Stomach (tissue), 19 donors: ENCODE measurements around the gene ZNF350. TPM values are rescaled to one million over a fixed set of nuclear protein-coding genes. Genes with fewer than 3 reads are reported as not detected.

ENCODE experiments used
- DNase-seq, 2 donors: peaks; one replicate each; pipeline versions ENCODE4 v3.0.0 to v3.0.0-alpha.2; 2013 to 2019
- H3K27ac ChIP-seq, 5 donors: fragments of 200-600 bp in 4 of 5; sonication (generic) in 4 of 5; one replicate each; pipeline ENCODE4 v1.5.1; 2013 to 2019; ENCODE audit warnings: mild to moderate bottlenecking in 1 of 5, moderate library complexity in 1 of 5
- H3K27me3 ChIP-seq, 3 donors: fragments of 200-600 bp; sonication (generic); one replicate each; pipeline ENCODE4 v1.5.1; 2017 to 2019; ENCODE audit warnings: mixed run types in 1 of 3
- H3K36me3 ChIP-seq, 4 donors: fragments of 200-600 bp; sonication (generic); 1 replicate in 3 of 4; 2 replicates in 1 of 4; pipeline ENCODE4 v1.5.1; 2016 to 2019
- H3K4me1 ChIP-seq, 4 donors: fragments of 200-600 bp; sonication (generic); one replicate each; pipeline ENCODE4 v1.5.1; 2016 to 2019
- H3K4me3 ChIP-seq, 4 donors: fragments of 200-600 bp; sonication (generic) in 3 of 4; one replicate each; pipeline ENCODE4 v1.5.1; 2016 to 2019; ENCODE audit warnings: mild to moderate bottlenecking in 1 of 4
- H3K9me3 ChIP-seq, 4 donors: fragments of 200-600 bp; sonication (generic); one replicate each; pipeline ENCODE4 v1.5.1; 2016 to 2019
- CTCF ChIP-seq, 7 experiments: fragments of 450-650 bp in 4 of 7; fragments of 200-600 bp in 3 of 7; sonication (generic) in 3 of 7; IDR thresholded peaks; one replicate each; pipeline ENCODE4 v1.5.1; 2016 to 2019; ENCODE audit warnings: antibody characterized with exemption in 7 of 7, control low read depth in 2 of 7, mild to moderate bottlenecking in 1 of 7
- EP300 ChIP-seq: sonication (generic); formaldehyde crosslinking; IDR thresholded peaks from one replicate; pipeline ENCODE4 v1.6.1; 2017; ENCODE audit warnings: antibody characterized with exemption
- POLR2A ChIP-seq, 4 donors: fragments of 450-650 bp; IDR thresholded peaks; one replicate each; pipeline ENCODE4 v1.6.1; 2016; ENCODE audit warnings: antibody characterized with exemption in 4 of 4, control low read depth in 2 of 4, mild to moderate bottlenecking in 1 of 4, moderate library complexity in 1 of 4
- POLR2AphosphoS5 ChIP-seq, 3 donors: sonication (generic); formaldehyde crosslinking; IDR thresholded peaks; one replicate each; pipeline ENCODE4 v1.6.1; 2016; ENCODE audit warnings: antibody characterized with exemption in 3 of 3
- WGBS, 5 donors: extraction: QIAGEN DNeasy Blood & Tissue Kit in 3 of 5; methylation state at CpG; one replicate each; pipeline versions ENCODE4 v1.1.5 to v1.1.7; 2013 to 2018; 5-methylcytosine and 5-hydroxymethylcytosine counted together
- intact Hi-C: fragments of 100-400 bp; cut with DNase I; formaldehyde crosslinking; loops from one replicate; pipeline ENCODE4 v1.15.1; 2023; ENCODE audit warnings: low total_unique reads
- long read RNA-seq, 10 donors: transcript quantifications; one replicate each; lab custom pipeline, GENCODE V29; 2026
- polyA plus RNA-seq, 3 donors: library from polyadenylated mRNA; stranded (reverse); fragments of 200-250 nt; gene quantifications; one replicate each; pipeline ENCODE4 v1.2.3, GENCODE V29; 2013
- total RNA-seq, 5 donors: library from RNA; depleted of rRNA; stranded (reverse); fragments of >200 nt; gene quantifications; one replicate each; pipeline versions ENCODE4 v1.1.0 to v1.2.3, GENCODE V29; 2014 to 2016
- donor health status: healthy with polysubstance abuse.
- donor health status: Bipolar disorder and iron deficiency.
- donor health status: healthy.

Gene ZNF350
- total RNA-seq (100 to 1,000 TPM in 1 of 5 donors, 10 to 100 TPM in 2, 1 to 10 TPM in 1, under 1 TPM in 1; 0.58 to 149 (median 24.2) TPM), polyA plus RNA-seq (10 to 100 TPM in 1 of 3 donors, 1 to 10 TPM in 2; 4.1 to 10.2 (median 6.1) TPM)
- long read RNA-seq, donor 1, partial matches to known transcripts: 0 of 2 reads
- long read RNA-seq, donor 1, other reads (novel, unspliced or antisense): 0 of 2 reads
- long read RNA-seq, donor 2, partial matches to known transcripts: 0 of 2 reads
- long read RNA-seq, donor 2, other reads (novel, unspliced or antisense): 0 of 2 reads
- long read RNA-seq, donor 3, partial matches to known transcripts: 0 of 3 reads
- long read RNA-seq, donor 3, other reads (novel, unspliced or antisense): 0 of 3 reads
- long read RNA-seq, donor 4: 0 reads
- long read RNA-seq, donor 5, partial matches to known transcripts: 0 of 3 reads
- long read RNA-seq, donor 5, other reads (novel, unspliced or antisense): 0 of 3 reads
- long read RNA-seq, donor 6, transcript ZNF350-201 (5 exons, 2,338 nt): major isoform, 5 of 6 reads
- long read RNA-seq, donor 6, partial matches to known transcripts: 0 of 6 reads
- long read RNA-seq, donor 6, other reads (novel, unspliced or antisense): 0 of 6 reads
- long read RNA-seq, donor 7, partial matches to known transcripts: 0 of 2 reads
- long read RNA-seq, donor 7, other reads (novel, unspliced or antisense): 0 of 2 reads
- long read RNA-seq, donor 8, partial matches to known transcripts: 0 of 1 reads
- long read RNA-seq, donor 8, other reads (novel, unspliced or antisense): 0 of 1 reads
- long read RNA-seq, donor 9, partial matches to known transcripts: 0 of 3 reads
- long read RNA-seq, donor 9, other reads (novel, unspliced or antisense): 0 of 3 reads
- long read RNA-seq, donor 10, partial matches to known transcripts: 0 of 1 reads
- long read RNA-seq, donor 10, other reads (novel, unspliced or antisense): 0 of 1 reads

DNA sequence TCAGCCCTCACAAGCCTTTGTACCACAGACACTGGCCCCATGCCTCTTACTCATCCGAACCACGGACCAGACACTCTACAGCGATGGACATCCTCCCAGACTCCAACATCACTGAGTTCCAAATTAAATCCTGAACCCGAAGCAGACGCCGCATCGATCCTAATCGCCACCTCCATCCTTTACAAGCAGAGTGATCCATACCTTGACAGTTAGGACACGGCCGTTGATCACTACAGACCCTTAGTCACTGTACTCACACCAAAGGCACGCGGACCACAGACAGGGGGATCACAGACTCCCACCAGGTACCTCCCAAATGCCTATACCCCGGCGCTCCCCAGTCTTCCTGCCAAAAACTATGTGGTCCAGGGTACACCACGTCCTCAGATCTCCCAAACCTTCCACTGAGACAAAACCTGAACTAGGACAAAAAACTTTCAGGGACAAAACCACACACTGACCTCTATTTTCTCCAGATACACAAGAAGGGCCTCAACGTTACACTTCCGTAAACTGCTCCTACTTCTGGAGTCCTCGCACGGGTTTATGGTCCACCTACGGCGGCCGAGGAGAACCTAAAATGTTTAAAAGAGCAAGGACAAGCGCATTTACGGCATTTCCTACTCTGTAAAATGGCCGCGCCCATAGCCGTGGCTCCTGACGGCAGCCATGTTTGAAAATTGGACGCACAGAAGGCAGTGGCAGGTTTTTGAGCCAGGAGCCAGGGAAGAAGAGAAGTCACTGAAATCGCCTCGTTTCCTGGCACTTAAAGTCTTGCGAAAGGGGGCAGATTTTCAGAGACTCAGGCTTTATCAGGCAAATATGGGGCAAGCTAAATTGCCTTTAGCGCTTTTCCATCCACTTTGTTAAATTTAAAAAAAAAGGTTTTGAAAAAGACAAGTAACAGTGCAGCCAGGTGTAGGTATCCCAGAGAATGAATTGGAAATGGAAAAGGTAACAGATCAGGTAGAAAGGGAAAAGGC, at the start of gene ZNF350:
ZNF350 (minus strand) TSS at position 532 of the 983 bp plus-strand sequence. CDS start 12,480 bp downstream, outside the sequence.
- Histone ChIP-seq H3K4me3 (peak within 1 kb of the TSS; percentile 70 to 96 (median 76)), H3K27me3 (no peaks in the 10 kb centered on the region), H3K36me3 (peaks cover 0 to 33% (median 11%) of the 10 kb centered on the region in 4 donors), H3K4me1 (peaks cover 8 to 19% (median 14%) of the 10 kb centered on the region in 4 donors), H3K27ac (peak within 1 kb of the TSS; percentile 28 to 83 (median 75)), H3K9me3 (peaks cover 24 to 84% (median 57%) of the 10 kb centered on the region in 4 donors)
- peak; percentile 95 to 98 for DNase-seq
- WGBS, 5 donors: 2 to 3% (median 3%) methylated on average over 32 to 33 of the region's 33 CpGs
- intact Hi-C loops: no loop called here
- TF ChIP-seq CTCF (IDR thresholded peaks at IDR 0.05) (no peak), POLR2AphosphoS5 (IDR thresholded peaks at IDR 0.05) (peak; percentile 84 to 98 (median 94))

DNA sequence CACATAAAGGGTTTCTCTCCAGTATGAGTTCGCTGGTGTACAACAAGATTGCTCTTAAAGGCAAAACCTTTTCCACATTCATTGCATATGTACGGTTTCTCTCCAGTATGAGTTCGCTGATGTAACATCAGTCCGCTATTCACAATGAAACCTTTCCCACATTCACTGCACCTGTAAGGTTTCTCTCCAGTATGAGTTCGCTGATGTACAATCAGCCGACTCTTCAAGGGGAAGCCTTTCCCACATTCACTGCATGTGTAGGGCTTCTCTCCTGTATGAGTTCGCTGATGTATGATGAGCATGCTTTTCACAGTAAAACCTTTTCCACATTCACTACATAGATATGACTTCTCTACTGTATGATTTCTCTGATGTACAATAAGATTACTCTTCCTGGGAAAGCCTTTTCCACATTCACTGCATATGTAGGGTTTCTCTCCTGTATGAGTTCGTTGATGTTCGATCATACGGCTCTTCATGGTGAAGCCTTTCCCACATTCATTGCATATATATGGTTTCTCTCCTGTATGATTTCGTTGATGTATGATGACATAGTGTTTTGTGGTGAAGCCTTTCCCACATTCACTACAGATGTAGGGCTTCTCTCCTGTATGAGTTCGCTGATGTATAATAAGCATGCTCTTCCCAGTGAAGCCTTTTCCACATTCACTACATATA, 47.5 kb upstream of the ZNF350 start:
- Histone ChIP-seq H3K27me3 (no peaks in the 10 kb centered on the region), H3K27ac (no peak overlapping the region), H3K9me3 (peaks cover 66 to 95% (median 90%) of the 10 kb centered on the region in 4 donors), H3K36me3 (peaks cover 50 to 69% (median 60%) of the 10 kb centered on the region in 4 donors), H3K4me3 (no peak overlapping the region), H3K4me1 (peaks cover 0 to 1% (median 0%) of the 10 kb centered on the region in 4 donors)
- TF ChIP-seq EP300: no peak
- no peak for TF ChIP-seq POLR2A (IDR thresholded peaks at IDR 0.05)
- TF ChIP-seq POLR2AphosphoS5 (IDR thresholded peaks at IDR 0.05): no peak
- no peak for TF ChIP-seq CTCF (IDR thresholded peaks at IDR 0.05)
- 95 to 99% (median 98%) methylated on average over 12 of the region's 12 CpGs for WGBS, 5 donors
- intact Hi-C loops: no loop called here
- DNase-seq: no peak

DNA sequence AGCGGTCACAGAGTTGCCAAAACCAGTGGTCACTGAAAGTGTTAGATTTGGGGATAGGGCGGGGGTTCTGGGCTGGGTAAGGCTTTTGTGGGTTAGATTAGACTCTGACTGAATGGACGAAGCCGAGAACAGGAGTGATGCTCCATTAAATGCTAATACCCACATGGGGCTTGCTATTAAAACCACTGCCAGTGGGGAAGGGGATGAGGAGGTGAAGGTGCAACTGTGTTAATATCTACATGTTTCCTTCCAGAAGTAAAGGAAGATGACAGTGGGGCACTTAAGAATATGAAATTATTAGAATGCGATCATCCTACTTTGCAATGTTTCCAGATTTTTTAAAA, 42.1 kb upstream of the ZNF350 start:
- H3K27ac ChIP-seq: peak overlapping the region; percentile 85 to 93 (median 91)
- no peaks in the 10 kb centered on the region for H3K27me3 ChIP-seq
- DNase-seq: no peak
- peaks cover 0 to 22% (median 14%) of the 10 kb centered on the region in 4 donors for H3K4me1 ChIP-seq
- peak overlapping the region; percentile 69 to 78 (median 73) for H3K4me3 ChIP-seq
- TF ChIP-seq CTCF (IDR thresholded peaks at IDR 0.05): no peak
- TF ChIP-seq EP300: no peak
- no peak for TF ChIP-seq POLR2AphosphoS5 (IDR thresholded peaks at IDR 0.05)
- TF ChIP-seq POLR2A (IDR thresholded peaks at IDR 0.05): no peak
- intact Hi-C loops: no loop called here
- peaks cover 19 to 73% (median 59%) of the 10 kb centered on the region in 4 donors for H3K9me3 ChIP-seq
- WGBS, 5 donors: 18 to 21% (median 18%) methylated on average over 5 of the region's 5 CpGs
- peaks cover 18 to 45% (median 32%) of the 10 kb centered on the region in 4 donors for H3K36me3 ChIP-seq
